GM21515 (cell line): Measurements from ENCODE around the gene ADO.

Source experiments
- ATAC-seq: cut with Tn5 transposase; IDR thresholded peaks from one replicate; pipeline ENCODE4 v1.9.1; 2021; ENCODE audit not compliant: unreplicated experiment

The ADO gene

GRCh38 chr10:62817121-62817765 lies 12.7 kb downstream of the ADO start:
- ATAC-seq = peak; percentile 24

- ATAC-seq = peak; percentile 35
Observed at GRCh38 chr10:62817766-62818425, 13.4 kb downstream of the ADO start.

GRCh38 chr10:62818426-62819011 lies 14.0 kb downstream of the ADO start:
- no peak for ATAC-seq

GRCh38 chr10:62819141-62819920 lies 14.8 kb downstream of the ADO start:
- ATAC-seq = no peak

- ATAC-seq = no peak
Observed at GRCh38 chr10:62820586-62820985, 16.1 kb downstream of the ADO start.

- no peak for ATAC-seq
Observed at GRCh38 chr10:62826273-62826672, 21.8 kb downstream of the ADO start.

GRCh38 chr10:62829622-62830021 lies 25.1 kb downstream of the ADO start:
- ATAC-seq = no peak

GRCh38 chr10:62830679-62831078 lies 26.2 kb downstream of the ADO start:
- ATAC-seq = no peak

- no peak for ATAC-seq
Observed at GRCh38 chr10:62831346-62831745, 26.8 kb downstream of the ADO start.

GRCh38 chr10:62839590-62839989 lies 35.1 kb downstream of the ADO start:
- no peak for ATAC-seq

GRCh38 chr10:62842983-62843382 lies 38.5 kb downstream of the ADO start:
- ATAC-seq = no peak

GRCh38 chr10:62843600-62843999 lies 39.1 kb downstream of the ADO start:
- ATAC-seq = no peak

GRCh38 chr10:62844280-62845011 lies 39.9 kb downstream of the ADO start:
- ATAC-seq = no peak

GRCh38 chr10:62847433-62847832 lies 42.9 kb downstream of the ADO start:
- no peak for ATAC-seq

- no peak for ATAC-seq
Observed at GRCh38 chr10:62850646-62851045, 46.1 kb downstream of the ADO start.

- no peak for ATAC-seq
Observed at GRCh38 chr10:62851442-62851841, 46.9 kb downstream of the ADO start.

GRCh38 chr10:62852961-62853702 lies 48.6 kb downstream of the ADO start:
- ATAC-seq = peak; percentile 70

GRCh38 chr10:62853710-62854109 lies 49.2 kb downstream of the ADO start:
- peak; percentile 27 for ATAC-seq

GRCh38 chr10:62856021-62856420 lies 51.5 kb downstream of the ADO start:
- ATAC-seq = no peak
